DND-41 (cell line): ENCODE data around the gene NRSN2.
A peak's percentile ranks its signal among the peaks of the same experiment; 100 is the strongest.

Experiments used
- ATAC-seq: fragments of 200-7000 bp; cut with Tn5 transposase; 3 replicates; pipeline ENCODE4 v1.9.1; 2021; ENCODE audit warnings: low read depth; ENCODE audit not compliant: insufficient read depth
- DNase-seq: peaks from one replicate; pipeline ENCODE4 v3.0.0-alpha.2; 2020
- H2AFZ ChIP-seq: 2 replicates; pipeline ENCODE4 v1.6.0; 2012; ENCODE audit warnings: low read depth, low read length
- H3K27ac ChIP-seq: 2 replicates; pipeline ENCODE4 v1.5.1; 2012; ENCODE audit warnings: low read length, inconsistent platforms
- H3K27me3 ChIP-seq: fragments of 200-600 bp; sonication (generic); 2 replicates; pipeline ENCODE4 v1.6.0; 2012; ENCODE audit warnings: low read length, mild to moderate bottlenecking, inconsistent platforms; ENCODE audit not compliant: insufficient read depth, poor library complexity
- H3K36me3 ChIP-seq: 2 replicates; pipeline ENCODE4 v1.5.1; 2012; ENCODE audit warnings: low read length, inconsistent platforms; ENCODE audit not compliant: insufficient read depth
- H3K4me1 ChIP-seq: 2 replicates; pipeline ENCODE4 v1.5.1; 2012; ENCODE audit warnings: mild to moderate bottlenecking, low read length; ENCODE audit not compliant: insufficient read depth
- H3K4me2 ChIP-seq: 2 replicates; pipeline ENCODE4 v1.6.0; 2012; ENCODE audit warnings: mild to moderate bottlenecking, moderate library complexity, low read length, inconsistent platforms; ENCODE audit not compliant: insufficient read depth
- H3K4me3 ChIP-seq, 2 experiments: fragments of 200-600 bp in 1 of 2; shearing (Covaris generic) in 1 of 2; 2 replicates each; pipeline ENCODE4 v1.5.1; 2012 to 2016; ENCODE audit warnings: inconsistent platforms in 2 of 2, low read length in 2 of 2, mild to moderate bottlenecking in 2 of 2, low read depth in 1 of 2, moderate library complexity in 1 of 2
- H3K79me2 ChIP-seq: 2 replicates; pipeline ENCODE4 v1.6.0; 2012; ENCODE audit warnings: low read length, inconsistent platforms; ENCODE audit not compliant: insufficient read depth
- H3K9ac ChIP-seq: 2 replicates; pipeline ENCODE4 v1.6.0; 2012; ENCODE audit warnings: low read depth, mild to moderate bottlenecking, inconsistent platforms, low read length, moderate library complexity
- H3K9me3 ChIP-seq: 2 replicates; pipeline ENCODE4 v1.5.1; 2012; ENCODE audit warnings: low read length, moderate library complexity, mild to moderate bottlenecking, inconsistent platforms; ENCODE audit not compliant: insufficient read depth, severe bottlenecking
- H4K20me1 ChIP-seq: 2 replicates; pipeline ENCODE4 v1.6.0; 2012; ENCODE audit warnings: low read length; ENCODE audit not compliant: insufficient read depth
- CTCF ChIP-seq: IDR thresholded peaks from 2 replicates; pipeline ENCODE4 v1.5.1; 2012; ENCODE audit warnings: borderline replicate concordance, low read length, moderate library complexity, mild to moderate bottlenecking; ENCODE audit not compliant: poor library complexity, severe bottlenecking; ENCODE audit errors: extremely low read depth
- EZH2 ChIP-seq: IDR thresholded peaks from 3 replicates; pipeline ENCODE4 v1.6.1; 2012; ENCODE audit warnings: borderline replicate concordance, low read depth, mild to moderate bottlenecking, moderate library complexity, low read length, inconsistent platforms; ENCODE audit not compliant: severe bottlenecking

The NRSN2 gene

GRCh38 chr20:404088-404487 lies 57.2 kb downstream of the NRSN2 start:
- TF ChIP-seq CTCF (no peak), EZH2 (no peak)
- ATAC-seq = no peak
- peak overlapping the region; percentile 17; the same call in 1 of the 2 replicates for H3K27ac ChIP-seq

More at GRCh38 chr20:404088-404487, 57.2 kb downstream of the NRSN2 start:
- DNase-seq = no peak
- Histone ChIP-seq H4K20me1 (no peaks in the 10 kb centered on the region), H3K4me1 (peaks cover 61% of the 10 kb centered on the region), H3K36me3 (peaks cover 4% of the 10 kb centered on the region; the same call in 1 of the 2 replicates), H3K4me2 (no peak overlapping the region), H3K79me2 (peaks cover 10% of the 10 kb centered on the region), H3K27me3 (no peaks in the 10 kb centered on the region), H3K9ac (no peak overlapping the region), H3K4me3 (no peak overlapping the region), H2AFZ (no peak overlapping the region), H3K9me3 (no peaks in the 10 kb centered on the region)
